K562 (cell line): Measurements from ENCODE around the gene PEDS1. TPM values are rescaled to one million over a fixed set of nuclear protein-coding genes. Genes with fewer than 3 reads are reported as not detected.

Experiments used
- DACH1 ChIP-seq: fragments of 450-650 bp; IDR thresholded peaks from 2 replicates; pipeline ENCODE4 v1.6.1; 2018; ENCODE audit not compliant: partially characterized antibody
- DPF2 ChIP-seq: fragments of 450-650 bp; IDR thresholded peaks from 2 replicates; pipeline ENCODE4 v1.6.1; 2016
- FOS ChIP-seq: IDR thresholded peaks from 3 replicates; pipeline ENCODE4 v1.6.1; 2011; ENCODE audit not compliant: insufficient read length; ENCODE audit errors: extremely low read depth
- HCFC1 ChIP-seq: IDR thresholded peaks from 2 replicates; pipeline ENCODE4 v1.6.1; 2012; ENCODE audit warnings: low read depth, low read length, improper control_type of control experiment
- HLTF ChIP-seq: fragments of 450-650 bp; IDR thresholded peaks from 2 replicates; pipeline ENCODE4 v1.6.1; 2016
- IFI16 ChIP-seq: fragments of 250-450 bp; sonication (Bioruptor Pico); IDR thresholded peaks from 2 replicates; pipeline ENCODE4 v2.1.2; 2022; ENCODE audit warnings: mild to moderate bottlenecking, inconsistent platforms
- JUND ChIP-seq, 2 experiments: IDR thresholded peaks; 2 replicates in 1 of 2; 3 replicates in 1 of 2; pipeline ENCODE4 v1.6.1; 2011; ENCODE audit warnings: borderline replicate concordance in 2 of 2, low read depth in 2 of 2, low read length in 2 of 2, improper control_type of control experiment in 1 of 2, missing biosample characterization in 1 of 2, missing genetic modification characterization in 1 of 2, missing genetic modification reagents in 1 of 2
- KDM1A ChIP-seq, 2 experiments: fragments of 450-650 bp; IDR thresholded peaks; 2 replicates each; pipeline ENCODE4 v1.6.1; 2016; ENCODE audit warnings: mild to moderate bottlenecking in 2 of 2
- NBN ChIP-seq: fragments of 450-650 bp; IDR thresholded peaks from 2 replicates; pipeline ENCODE4 v1.6.1; 2016; ENCODE audit warnings: low read depth, mild to moderate bottlenecking
- PRPF4 ChIP-seq: fragments of 200-400 bp; formaldehyde crosslinking; IDR thresholded peaks from one replicate; pipeline ENCODE4 v1.6.1; 2017; ENCODE audit warnings: low read length, low read depth, mild to moderate bottlenecking; ENCODE audit not compliant: insufficient read depth, poor library complexity, severe bottlenecking
- RBM25 ChIP-seq: fragments of 200-400 bp; formaldehyde crosslinking; IDR thresholded peaks from 2 replicates; pipeline ENCODE4 v1.6.1; 2018; ENCODE audit warnings: low read length, low read depth, moderate library complexity; ENCODE audit not compliant: severe bottlenecking
- RFX1 ChIP-seq: fragments of 450-650 bp; IDR thresholded peaks from 2 replicates; pipeline ENCODE4 v1.6.1; 2016; ENCODE audit warnings: mild to moderate bottlenecking, moderate library complexity
- SAP30 ChIP-seq: fragments of 200-600 bp; sonication (generic); IDR thresholded peaks from 2 replicates; pipeline ENCODE4 v1.6.1; 2012; ENCODE audit warnings: borderline replicate concordance, low read depth, mild to moderate bottlenecking, moderate library complexity, low read length, control low read depth, inconsistent platforms; ENCODE audit not compliant: insufficient read depth, poor library complexity, severe bottlenecking
- SPI1 ChIP-seq: IDR thresholded peaks from 2 replicates; pipeline ENCODE4 v1.6.1; 2011; ENCODE audit warnings: low read depth, low read length, control low read depth, borderline replicate concordance
- YY1 ChIP-seq, 3 experiments: IDR thresholded peaks; 2 replicates each; pipeline ENCODE4 v1.6.1; 2011; ENCODE audit warnings: low read length in 2 of 3, mild to moderate bottlenecking in 2 of 3, moderate library complexity in 2 of 3, borderline replicate concordance in 1 of 3, control low read depth in 1 of 3, low read depth in 1 of 3; ENCODE audit not compliant: insufficient read depth in 3 of 3, insufficient replicate concordance in 2 of 3, control insufficient read depth in 1 of 3, insufficient read length in 1 of 3; ENCODE audit errors: extremely low read depth in 1 of 3
- ZNF232 ChIP-seq: sonication (generic); formaldehyde crosslinking; IDR thresholded peaks from 2 replicates; pipeline ENCODE4 v1.8.0; 2022; ENCODE audit warnings: mild to moderate bottlenecking, missing genetic modification reagents
- ZNF282 ChIP-seq: sonication (generic); formaldehyde crosslinking; IDR thresholded peaks from 2 replicates; pipeline ENCODE4 v1.8.1; 2023; ENCODE audit warnings: missing genetic modification reagents
- ZNF408 ChIP-seq: fragments of 250-450 bp; sonication (Bioruptor Pico); IDR thresholded peaks from 2 replicates; pipeline ENCODE4 v1.4.0; 2020; ENCODE audit warnings: low read depth, mild to moderate bottlenecking, moderate library complexity
- ZNF764 ChIP-seq: fragments of 250-450 bp; sonication (Bioruptor Pico); IDR thresholded peaks from 2 replicates; pipeline ENCODE4 v1.4.0; 2020; ENCODE audit warnings: low read depth, mild to moderate bottlenecking, moderate library complexity
- polyA plus RNA-seq, 8 experiments: library from polyadenylated mRNA; depleted of rRNA in 4 of 8; stranded (reverse) in 5 of 8; unstranded in 3 of 8; fragments of >200 nt; fragmentation: Nextera tagmentation in 2 of 8; fragmentation: Illumina TruSeq in 1 of 8; extraction: Ambion mirVana in 2 of 8; extraction: Trizol in 1 of 8; gene quantifications; 2 replicates each; pipeline versions ENCODE4 v1.2.1 to v1.2.3, GENCODE V29; 2011 to 2014; ENCODE audit warnings: inconsistent platforms in 1 of 8, missing spikeins in 1 of 8
- total RNA-seq, 7 experiments: library from RNA; depleted of rRNA in 6 of 7; stranded (reverse); fragments of >200 nt in 6 of 7; fragmentation: Illumina TruSeq in 2 of 7; extraction: Trizol in 2 of 7; gene quantifications; 2 replicates each; pipeline versions ENCODE4 v1.2.1 to v1.2.3, GENCODE V29; 2011 to 2021; ENCODE audit warnings: low replicate concordance in 1 of 7
- TF ChIP-seq, protein P1 (sequence below), 2 experiments: fragments of 200-800 bp in 1 of 2; sonication (Bioruptor generic) in 1 of 2; sonication (generic) in 1 of 2; formaldehyde crosslinking in 1 of 2; IDR thresholded peaks in 1 of 2; conservative IDR thresholded peaks in 1 of 2; 2 replicates each; pipeline versions ENCODE4 v1.5.0 to v1.6.1; 2016 to 2020; ENCODE audit warnings: missing compliant biosample characterization in 1 of 2, missing genetic modification characterization in 1 of 2, missing genetic modification reagents in 1 of 2
- TF ChIP-seq, protein P2 (sequence below): sonication (generic); formaldehyde crosslinking; IDR thresholded peaks from 2 replicates; pipeline ENCODE4 v1.8.0; 2023; ENCODE audit warnings: mild to moderate bottlenecking, missing genetic modification reagents
- TF ChIP-seq, protein P3 (sequence below): fragments of 250-450 bp; sonication (Bioruptor Pico); IDR thresholded peaks from 2 replicates; pipeline ENCODE4 v1.5.0; 2020; ENCODE audit warnings: mild to moderate bottlenecking
- TF ChIP-seq, protein P4 (sequence below): sonication (generic); formaldehyde crosslinking; IDR thresholded peaks from 2 replicates; pipeline ENCODE4 v1.8.0; 2022; ENCODE audit warnings: mild to moderate bottlenecking, low read depth, missing genetic modification reagents

The PEDS1 gene
- total and polyA plus RNA-seq, 9 of the 15 experiments (the other 6 are each of a cell fraction or from before 2014, with no cell fraction given), result 2.9 to 38.5 (median 24.2) TPM

DNA sequence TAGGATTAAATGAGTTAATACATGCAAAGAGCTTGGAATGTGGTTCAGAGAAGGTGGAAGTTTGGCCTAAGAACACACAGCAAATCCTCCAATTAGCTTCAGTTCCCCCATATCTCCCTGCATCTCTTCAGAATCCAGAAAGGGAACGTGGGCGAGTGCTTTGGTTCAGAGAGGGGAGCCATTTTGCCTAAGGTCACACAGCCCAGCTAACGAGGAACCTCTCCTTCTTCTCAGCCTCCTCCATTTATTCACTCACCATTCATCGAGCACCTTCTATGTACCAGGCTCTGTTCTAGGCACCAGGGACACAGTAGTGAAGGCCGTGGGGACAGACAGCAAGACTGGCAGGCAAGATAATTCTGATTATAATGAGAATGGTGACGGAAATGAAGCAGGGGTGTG is 34.8 kb upstream of the PEDS1 start (continued):
- TF ChIP-seq ZNF408 (no peak), DACH1 (peak; percentile 51), PRPF4 (no peak), ZNF764 (CRISPR knock-in tag) (no peak), JUND (IDR thresholded peaks at IDR 0.05; ENCODE audit: borderline replicate concordance, low read depth, low read length) (no peak), JUND (tag; IDR thresholded peaks at IDR 0.05; ENCODE audit: borderline replicate concordance, low read depth, low read length) (no peak), HCFC1 (no peak), ZNF232 (CRISPR knock-in tag) (no peak), RBM25 (peak; percentile 98), FOS (no peak), KDM1A (IDR thresholded peaks at IDR 0.05) (peak; percentile 61 to 85), NBN (no peak), IFI16 (no peak), RFX1 (no peak), DPF2 (no peak), ZNF282 (CRISPR knock-in tag) (no peak), YY1 (IDR thresholded peaks at IDR 0.05; ENCODE audit: borderline replicate concordance in 1 of 3, control insufficient read depth in 1 of 3, extremely low read depth in 1 of 3, insufficient read depth in 3 of 3, insufficient read length in 1 of 3, insufficient replicate concordance in 2 of 3, low read depth in 1 of 3, low read length in 2 of 3) (no peak), SPI1 (no peak), SAP30 (no peak), HLTF (no peak)
- TF ChIP-seq, protein P1, sequence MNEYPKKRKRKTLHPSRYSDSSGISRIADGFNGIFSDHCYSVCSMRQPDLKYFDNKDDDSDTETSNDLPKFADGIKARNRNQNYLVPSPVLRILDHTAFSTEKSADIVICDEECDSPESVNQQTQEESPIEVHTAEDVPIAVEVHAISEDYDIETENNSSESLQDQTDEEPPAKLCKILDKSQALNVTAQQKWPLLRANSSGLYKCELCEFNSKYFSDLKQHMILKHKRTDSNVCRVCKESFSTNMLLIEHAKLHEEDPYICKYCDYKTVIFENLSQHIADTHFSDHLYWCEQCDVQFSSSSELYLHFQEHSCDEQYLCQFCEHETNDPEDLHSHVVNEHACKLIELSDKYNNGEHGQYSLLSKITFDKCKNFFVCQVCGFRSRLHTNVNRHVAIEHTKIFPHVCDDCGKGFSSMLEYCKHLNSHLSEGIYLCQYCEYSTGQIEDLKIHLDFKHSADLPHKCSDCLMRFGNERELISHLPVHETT (CRISPR knock-in tag; conservative IDR thresholded peaks at IDR 0.05 in 1 of 2, IDR thresholded peaks at IDR 0.05 in 1 of 2), result no peak
- TF ChIP-seq, protein P2, sequence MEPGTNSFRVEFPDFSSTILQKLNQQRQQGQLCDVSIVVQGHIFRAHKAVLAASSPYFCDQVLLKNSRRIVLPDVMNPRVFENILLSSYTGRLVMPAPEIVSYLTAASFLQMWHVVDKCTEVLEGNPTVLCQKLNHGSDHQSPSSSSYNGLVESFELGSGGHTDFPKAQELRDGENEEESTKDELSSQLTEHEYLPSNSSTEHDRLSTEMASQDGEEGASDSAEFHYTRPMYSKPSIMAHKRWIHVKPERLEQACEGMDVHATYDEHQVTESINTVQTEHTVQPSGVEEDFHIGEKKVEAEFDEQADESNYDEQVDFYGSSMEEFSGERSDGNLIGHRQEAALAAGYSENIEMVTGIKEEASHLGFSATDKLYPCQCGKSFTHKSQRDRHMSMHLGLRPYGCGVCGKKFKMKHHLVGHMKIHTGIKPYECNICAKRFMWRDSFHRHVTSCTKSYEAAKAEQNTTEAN (CRISPR knock-in tag), result no peak
- TF ChIP-seq, protein P3, sequence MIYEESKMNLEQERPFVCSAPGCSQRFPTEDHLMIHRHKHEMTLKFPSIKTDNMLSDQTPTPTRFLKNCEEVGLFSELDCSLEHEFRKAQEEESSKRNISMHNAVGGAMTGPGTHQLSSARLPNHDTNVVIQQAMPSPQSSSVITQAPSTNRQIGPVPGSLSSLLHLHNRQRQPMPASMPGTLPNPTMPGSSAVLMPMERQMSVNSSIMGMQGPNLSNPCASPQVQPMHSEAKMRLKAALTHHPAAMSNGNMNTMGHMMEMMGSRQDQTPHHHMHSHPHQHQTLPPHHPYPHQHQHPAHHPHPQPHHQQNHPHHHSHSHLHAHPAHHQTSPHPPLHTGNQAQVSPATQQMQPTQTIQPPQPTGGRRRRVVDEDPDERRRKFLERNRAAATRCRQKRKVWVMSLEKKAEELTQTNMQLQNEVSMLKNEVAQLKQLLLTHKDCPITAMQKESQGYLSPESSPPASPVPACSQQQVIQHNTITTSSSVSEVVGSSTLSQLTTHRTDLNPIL (CRISPR knock-in tag), result no peak
- TF ChIP-seq, protein P4, sequence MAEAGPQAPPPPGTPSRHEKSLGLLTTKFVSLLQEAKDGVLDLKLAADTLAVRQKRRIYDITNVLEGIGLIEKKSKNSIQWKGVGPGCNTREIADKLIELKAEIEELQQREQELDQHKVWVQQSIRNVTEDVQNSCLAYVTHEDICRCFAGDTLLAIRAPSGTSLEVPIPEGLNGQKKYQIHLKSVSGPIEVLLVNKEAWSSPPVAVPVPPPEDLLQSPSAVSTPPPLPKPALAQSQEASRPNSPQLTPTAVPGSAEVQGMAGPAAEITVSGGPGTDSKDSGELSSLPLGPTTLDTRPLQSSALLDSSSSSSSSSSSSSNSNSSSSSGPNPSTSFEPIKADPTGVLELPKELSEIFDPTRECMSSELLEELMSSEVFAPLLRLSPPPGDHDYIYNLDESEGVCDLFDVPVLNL (CRISPR knock-in tag), result no peak
